ENCODE results near the gene SLC35B2. TPM values are rescaled to one million over a fixed set of nuclear protein-coding genes. Genes with fewer than 3 reads are reported as not detected.
A peak's percentile ranks its signal among the peaks of the same experiment; 100 is the strongest.

Gene SLC35B2
- total RNA-seq, 2 experiments from 2014 or later = 13.9 to 16.5 TPM

GRCh38 chr6:44261581-44261980 lies 4.3 kb upstream of the SLC35B2 start:
- peaks cover 41% of the 10 kb centered on the region for H3K79me2 ChIP-seq (ENCODE audit: insufficient read depth, low read depth, low read length)
- no peak for TF ChIP-seq EZH2phosphoT487 (IDR thresholded peaks at IDR 0.05; ENCODE audit: borderline replicate concordance, low read depth, low read length)
- no peak for TF ChIP-seq CTCF (conservative IDR thresholded peaks at IDR 0.05; ENCODE audit: low read length)
- no peak overlapping the region for H3K4me3 ChIP-seq (ENCODE audit: low read depth, low read length, poor library complexity, severe bottlenecking)
- H2AFZ ChIP-seq (ENCODE audit: low read length) = no peak overlapping the region
- peak overlapping the region; percentile 96 for H3K4me2 ChIP-seq (ENCODE audit: low read length)
- BruUV-seq (replicated peaks) = no TSS peak
- ChIA-PET POLR2A (interaction anchor here (0.6 to 4.3 kb wide), 5 partner anchors 14 to 764 kb away, joined by 3 to 22 read pairs (median 3); partner anchors contain the start of gene HSP90AB1), CTCF (ENCODE audit: unreplicated experiment) (interaction anchor here (1.5 kb wide), 1 partner anchor 37 kb away, joined by 4 read pairs; no protein-coding TSS in a partner anchor)
- intact Hi-C loops (cut with micrococcal nuclease; ENCODE audit: unreplicated experiment) = no loop called here
- H3K4me1 ChIP-seq (ENCODE audit: insufficient read depth, low read length, poor library complexity, severe bottlenecking) = peaks cover 62% of the 10 kb centered on the region
- peak overlapping the region; percentile 85 for H3K27ac ChIP-seq (ENCODE audit: low read depth, low read length, poor library complexity, severe bottlenecking)
- no peak for DNase-seq (ENCODE audit: low spot score)
- H3K9me3 ChIP-seq (ENCODE audit: low read length) = no peaks in the 10 kb centered on the region
- no peaks in the 10 kb centered on the region for H3K9me2 ChIP-seq (ENCODE audit: insufficient read depth, low read length)
- H3K36me3 ChIP-seq (ENCODE audit: insufficient read depth, low read length) = peaks cover 57% of the 10 kb centered on the region
- H4K20me1 ChIP-seq (ENCODE audit: insufficient read depth, low read length) = no peaks in the 10 kb centered on the region

DNA sequence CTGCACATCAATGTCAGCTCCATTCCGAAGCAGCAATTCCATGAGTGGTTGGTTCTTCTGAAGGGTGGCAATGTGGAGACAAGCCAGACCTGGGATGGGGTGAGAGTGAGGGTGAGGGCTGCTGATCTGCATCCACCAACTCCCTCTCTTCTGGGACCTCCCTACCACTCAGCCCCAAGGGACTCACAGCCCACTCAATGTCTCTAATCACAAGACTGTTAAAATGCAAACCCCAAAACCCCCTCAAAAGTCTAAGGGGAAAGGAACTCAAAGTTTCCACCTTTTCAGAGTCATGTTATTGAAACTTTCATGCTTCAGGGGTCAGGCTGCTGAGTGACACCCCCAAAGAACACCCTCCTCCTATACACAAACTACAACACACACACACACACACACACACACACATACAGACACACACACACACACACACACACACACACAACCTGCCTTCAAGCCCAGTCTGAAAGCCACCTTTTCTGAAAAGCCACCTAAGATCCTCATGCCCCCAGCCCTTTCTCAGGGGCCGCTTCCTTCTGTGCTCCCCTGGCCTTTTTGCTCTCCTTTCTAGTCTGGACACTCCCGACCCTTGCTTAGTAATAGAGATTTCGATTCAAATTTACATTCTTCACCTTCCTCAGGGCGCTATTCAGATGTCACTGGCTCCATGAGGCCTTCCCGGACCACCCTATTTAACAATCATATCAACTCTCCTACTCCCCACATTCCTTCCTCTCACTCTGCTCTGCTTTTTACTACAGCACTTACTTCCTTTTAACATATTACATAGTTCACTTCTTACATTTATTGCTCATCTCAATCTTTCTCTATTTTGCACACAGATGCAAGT lies 3.3 kb upstream of the SLC35B2 start:
- Histone ChIP-seq H3K4me3 (ENCODE audit: low read depth, low read length, poor library complexity, severe bottlenecking) (no peak overlapping the region), H3K9me2 (ENCODE audit: insufficient read depth, low read length) (no peaks in the 10 kb centered on the region), H3K4me1 (ENCODE audit: insufficient read depth, low read length, poor library complexity, severe bottlenecking) (peaks cover 62% of the 10 kb centered on the region), H3K4me2 (ENCODE audit: low read length) (peak overlapping the region; percentile 96), H2AFZ (ENCODE audit: low read length) (no peak overlapping the region), H4K20me1 (ENCODE audit: insufficient read depth, low read length) (no peaks in the 10 kb centered on the region), H3K36me3 (ENCODE audit: insufficient read depth, low read length) (peaks cover 63% of the 10 kb centered on the region), H3K79me2 (ENCODE audit: insufficient read depth, low read depth, low read length) (peaks cover 41% of the 10 kb centered on the region), H3K9me3 (ENCODE audit: low read length) (no peaks in the 10 kb centered on the region), H3K27ac (ENCODE audit: low read depth, low read length, poor library complexity, severe bottlenecking) (peak overlapping the region; percentile 25)
- TF ChIP-seq CTCF (conservative IDR thresholded peaks at IDR 0.05; ENCODE audit: low read length) = no peak
- no peak for TF ChIP-seq EZH2phosphoT487 (IDR thresholded peaks at IDR 0.05; ENCODE audit: borderline replicate concordance, low read depth, low read length)
- ChIA-PET POLR2A (interaction anchor here (4.3 kb wide), 1 partner anchor 13 kb away, joined by 22 read pairs; the partner anchor contains the start of gene HSP90AB1), CTCF (ENCODE audit: unreplicated experiment) (no interaction called here)
- no TSS peak for BruUV-seq (replicated peaks)
- DNase-seq (ENCODE audit: low spot score) = no peak
- intact Hi-C loops (cut with micrococcal nuclease; ENCODE audit: unreplicated experiment) = no loop called here

GRCh38 chr6:44260011-44260410 lies 2.7 kb upstream of the SLC35B2 start:
- no peaks in the 10 kb centered on the region for H3K9me3 ChIP-seq (ENCODE audit: low read length)
- no peaks in the 10 kb centered on the region for H3K9me2 ChIP-seq (ENCODE audit: insufficient read depth, low read length)
- TF ChIP-seq EZH2phosphoT487 (IDR thresholded peaks at IDR 0.05; ENCODE audit: borderline replicate concordance, low read depth, low read length) = no peak
- no peak for TF ChIP-seq CTCF (conservative IDR thresholded peaks at IDR 0.05; ENCODE audit: low read length)
- no peak for DNase-seq (ENCODE audit: low spot score)
- ChIA-PET POLR2A (no interaction called here), CTCF (ENCODE audit: unreplicated experiment) (no interaction called here)
- no TSS peak for BruUV-seq (replicated peaks)
- intact Hi-C loops (cut with micrococcal nuclease; ENCODE audit: unreplicated experiment) = no loop called here
- peaks cover 41% of the 10 kb centered on the region for H3K79me2 ChIP-seq (ENCODE audit: insufficient read depth, low read depth, low read length)
- no peaks in the 10 kb centered on the region for H4K20me1 ChIP-seq (ENCODE audit: insufficient read depth, low read length)
- H3K36me3 ChIP-seq (ENCODE audit: insufficient read depth, low read length) = peaks cover 69% of the 10 kb centered on the region
- no peak overlapping the region for H3K27ac ChIP-seq (ENCODE audit: low read depth, low read length, poor library complexity, severe bottlenecking)
- H3K4me1 ChIP-seq (ENCODE audit: insufficient read depth, low read length, poor library complexity, severe bottlenecking) = peaks cover 67% of the 10 kb centered on the region
- H3K4me3 ChIP-seq (ENCODE audit: low read depth, low read length, poor library complexity, severe bottlenecking) = no peak overlapping the region
- H3K4me2 ChIP-seq (ENCODE audit: low read length) = no peak overlapping the region
- H2AFZ ChIP-seq (ENCODE audit: low read length) = no peak overlapping the region

All from OCI-LY7 (cell line).